Glutamatergic neuron (in vitro differentiated cells): ENCODE data around the gene GAPVD1. TPM values are rescaled to one million over a fixed set of nuclear protein-coding genes. Genes with fewer than 3 reads are reported as not detected.

ENCODE experiments used
- DNase-seq: peaks from one replicate; pipeline ENCODE4 v3.0.0; 2022
- H3K27ac Mint-ChIP-seq: one replicate; pipeline ENCODE4 v1.8.0; 2020; ENCODE audit warnings: mild to moderate bottlenecking, mixed read lengths, inconsistent platforms; ENCODE audit not compliant: unreplicated experiment
- H3K27me3 Mint-ChIP-seq: one replicate; pipeline ENCODE4 v1.8.0; 2020; ENCODE audit warnings: mild to moderate bottlenecking, moderate library complexity, mixed read lengths, inconsistent platforms; ENCODE audit not compliant: unreplicated experiment
- H3K36me3 Mint-ChIP-seq: one replicate; pipeline ENCODE4 v1.8.0; 2020; ENCODE audit warnings: mild to moderate bottlenecking, mixed read lengths, inconsistent platforms; ENCODE audit not compliant: unreplicated experiment
- H3K4me1 Mint-ChIP-seq: one replicate; pipeline ENCODE4 v1.8.0; 2020; ENCODE audit warnings: mild to moderate bottlenecking, low read depth, mixed read lengths, inconsistent platforms; ENCODE audit not compliant: unreplicated experiment
- H3K4me3 Mint-ChIP-seq: one replicate; pipeline ENCODE4 v1.8.0; 2020; ENCODE audit warnings: mild to moderate bottlenecking, mixed read lengths, inconsistent platforms; ENCODE audit not compliant: unreplicated experiment
- H3K9me3 Mint-ChIP-seq: one replicate; pipeline ENCODE4 v1.8.0; 2020; ENCODE audit warnings: mild to moderate bottlenecking, moderate library complexity, mixed read lengths, inconsistent platforms; ENCODE audit not compliant: unreplicated experiment
- total RNA-seq: library from RNA; stranded (reverse); fragmentation: NEBNext Ultra II Directional; extraction: Animal tissue kit (Norgen Biotek cat#: 25700); gene quantifications from one replicate; pipeline ENCODE4 v1.2.1, GENCODE V29; 2021; ENCODE audit not compliant: unreplicated experiment
- TF ChIP-seq, protein P1 (sequence below): fragments of 200-600 bp; sonication (generic); IDR thresholded peaks from one replicate; pipeline ENCODE4 v1.5.0; 2021; ENCODE audit not compliant: partially characterized antibody, unreplicated experiment

GAPVD1 gene
- total RNA-seq, 1 donor from 2014 or later = 59.2 TPM

GRCh38 chr9:125329978-125330377 is 68.4 kb downstream of the GAPVD1 start:
- Mint-ChIP-seq H3K27ac (no peak overlapping the region), H3K4me3 (no peak overlapping the region), H3K4me1 (no peaks in the 10 kb centered on the region), H3K36me3 (no peaks in the 10 kb centered on the region), H3K27me3 (peaks cover 4% of the 10 kb centered on the region), H3K9me3 (no peaks in the 10 kb centered on the region)
- DNase-seq = no peak
- TF ChIP-seq, protein P1, sequence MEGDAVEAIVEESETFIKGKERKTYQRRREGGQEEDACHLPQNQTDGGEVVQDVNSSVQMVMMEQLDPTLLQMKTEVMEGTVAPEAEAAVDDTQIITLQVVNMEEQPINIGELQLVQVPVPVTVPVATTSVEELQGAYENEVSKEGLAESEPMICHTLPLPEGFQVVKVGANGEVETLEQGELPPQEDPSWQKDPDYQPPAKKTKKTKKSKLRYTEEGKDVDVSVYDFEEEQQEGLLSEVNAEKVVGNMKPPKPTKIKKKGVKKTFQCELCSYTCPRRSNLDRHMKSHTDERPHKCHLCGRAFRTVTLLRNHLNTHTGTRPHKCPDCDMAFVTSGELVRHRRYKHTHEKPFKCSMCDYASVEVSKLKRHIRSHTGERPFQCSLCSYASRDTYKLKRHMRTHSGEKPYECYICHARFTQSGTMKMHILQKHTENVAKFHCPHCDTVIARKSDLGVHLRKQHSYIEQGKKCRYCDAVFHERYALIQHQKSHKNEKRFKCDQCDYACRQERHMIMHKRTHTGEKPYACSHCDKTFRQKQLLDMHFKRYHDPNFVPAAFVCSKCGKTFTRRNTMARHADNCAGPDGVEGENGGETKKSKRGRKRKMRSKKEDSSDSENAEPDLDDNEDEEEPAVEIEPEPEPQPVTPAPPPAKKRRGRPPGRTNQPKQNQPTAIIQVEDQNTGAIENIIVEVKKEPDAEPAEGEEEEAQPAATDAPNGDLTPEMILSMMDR = no peak

DNA sequence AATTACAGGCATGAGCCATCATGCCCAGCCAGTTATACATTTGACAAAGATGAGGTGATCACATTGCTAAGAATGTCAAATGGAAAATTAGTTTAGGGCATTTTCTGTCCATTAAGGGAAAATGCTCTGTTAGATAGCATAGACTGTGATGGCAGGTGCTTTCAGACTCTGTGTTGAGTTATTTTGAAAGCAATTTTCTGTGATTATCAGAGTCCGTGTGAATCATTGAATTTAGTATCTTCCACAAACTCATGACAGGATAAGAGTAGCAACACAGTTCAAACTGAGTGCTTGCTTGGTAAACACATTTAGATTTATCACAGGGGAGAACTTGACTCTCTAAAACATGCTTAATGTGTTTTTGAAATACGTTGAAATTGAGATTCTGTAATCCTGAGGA is 69.0 kb downstream of the GAPVD1 start:
- TF ChIP-seq, protein P1 = no peak
- Mint-ChIP-seq H3K9me3 (no peaks in the 10 kb centered on the region), H3K36me3 (no peaks in the 10 kb centered on the region), H3K4me3 (no peak overlapping the region), H3K27ac (no peak overlapping the region), H3K4me1 (no peaks in the 10 kb centered on the region), H3K27me3 (peaks cover 4% of the 10 kb centered on the region)
- no peak for DNase-seq

DNA sequence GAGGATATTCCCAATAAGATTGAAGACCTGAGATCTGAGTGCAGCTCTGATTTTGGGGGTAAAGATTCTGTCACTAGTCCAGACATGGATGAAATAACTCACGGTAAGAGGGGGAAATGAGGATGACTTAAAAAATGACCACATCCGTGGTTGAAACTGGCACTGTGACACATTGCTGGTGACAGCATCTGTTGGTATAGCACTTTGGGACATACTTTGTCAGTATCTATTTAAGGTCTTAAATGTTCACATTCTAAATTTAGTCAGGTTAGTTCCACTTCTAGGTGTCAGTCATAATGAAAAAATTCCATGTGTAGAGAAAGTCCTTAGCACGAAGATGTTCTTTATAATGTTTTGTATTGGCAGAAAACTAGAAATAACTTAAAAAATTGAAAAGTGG is 70.9 kb downstream of the GAPVD1 start:
- H3K27ac Mint-ChIP-seq = no peak overlapping the region

DNA sequence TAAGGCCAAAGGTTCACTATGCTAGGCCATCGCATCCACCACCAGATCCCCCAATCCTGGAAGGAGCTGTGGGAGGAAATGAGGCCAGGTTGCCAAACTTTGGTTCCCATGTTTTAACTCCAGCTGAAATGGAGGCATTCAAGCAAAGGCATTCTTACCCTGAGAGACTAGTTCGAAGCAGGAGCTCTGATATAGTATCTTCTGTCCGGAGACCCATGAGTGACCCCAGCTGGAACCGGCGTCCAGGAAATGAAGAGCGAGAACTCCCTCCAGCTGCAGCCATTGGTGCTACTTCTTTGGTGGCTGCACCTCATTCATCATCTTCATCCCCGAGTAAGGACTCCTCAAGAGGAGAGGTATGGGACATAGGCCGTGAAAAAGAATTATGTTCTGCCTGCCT is 75.6 kb downstream of the GAPVD1 start:
- Mint-ChIP-seq H3K27me3 (peaks cover 2% of the 10 kb centered on the region), H3K4me3 (no peak overlapping the region), H3K4me1 (no peaks in the 10 kb centered on the region), H3K36me3 (no peaks in the 10 kb centered on the region), H3K27ac (no peak overlapping the region), H3K9me3 (no peaks in the 10 kb centered on the region)
- TF ChIP-seq, protein P1 = no peak
- no peak for DNase-seq

More for the DNA sequence above, 70.9 kb downstream of the GAPVD1 start:
- TF ChIP-seq, protein P1 = no peak
- Mint-ChIP-seq H3K4me3 (no peak overlapping the region), H3K36me3 (no peaks in the 10 kb centered on the region), H3K4me1 (no peaks in the 10 kb centered on the region), H3K9me3 (no peaks in the 10 kb centered on the region), H3K27me3 (peaks cover 4% of the 10 kb centered on the region)
- no peak for DNase-seq

GRCh38 chr9:125338929-125339328 is 77.3 kb downstream of the GAPVD1 start:
- no peaks in the 10 kb centered on the region for H3K27me3 Mint-ChIP-seq
- H3K36me3 Mint-ChIP-seq = no peaks in the 10 kb centered on the region
- no peak for DNase-seq
- H3K27ac Mint-ChIP-seq = no peak overlapping the region
- no peak overlapping the region for H3K4me3 Mint-ChIP-seq
- H3K4me1 Mint-ChIP-seq = no peaks in the 10 kb centered on the region
- no peaks in the 10 kb centered on the region for H3K9me3 Mint-ChIP-seq
- TF ChIP-seq, protein P1 = no peak
